Natural killer cell treated with Interleukin-12 subunit alpha and Interleukin-12 subunit beta and Interleukin-15 and Interleukin-18, amount 100 ng/mL, for 72 hours (primary cell): ENCODE measurements around the gene PTTG1. TPM values are rescaled to one million over a fixed set of nuclear protein-coding genes. Genes with fewer than 3 reads are reported as not detected.

Experiments used
- ATAC-seq, 2 donors: fragments of 150-1000 bp; cut with Tn5 transposase in 1 of 2; sonication (Bioruptor Pico), chemical (Tn5 transposase) in 1 of 2; 2 replicates each; pipeline ENCODE4 v1.10.0; 2021
- DNase-seq: peaks from one replicate; pipeline ENCODE4 v3.0.0; 2022; ENCODE audit warnings: low spot score
- H3K27ac Mint-ChIP-seq, 2 donors: 1 replicate in 1 of 2; 2 replicates in 1 of 2; pipeline ENCODE4 v1.8.0; 2022; ENCODE audit warnings: mixed read lengths in 2 of 2, mild to moderate bottlenecking in 1 of 2, moderate library complexity in 1 of 2
- H3K27me3 Mint-ChIP-seq, 2 donors: 1 replicate in 1 of 2; 2 replicates in 1 of 2; pipeline ENCODE4 v1.8.0; 2022; ENCODE audit warnings: mixed read lengths in 2 of 2
- H3K36me3 Mint-ChIP-seq: one replicate; pipeline ENCODE4 v1.8.0; 2022; ENCODE audit warnings: mixed read lengths
- H3K4me1 Mint-ChIP-seq, 2 donors: 1 replicate in 1 of 2; 2 replicates in 1 of 2; pipeline ENCODE4 v1.8.0; 2022; ENCODE audit warnings: low read depth in 2 of 2, mixed read lengths in 2 of 2, mild to moderate bottlenecking in 1 of 2
- H3K4me3 Mint-ChIP-seq: one replicate; pipeline ENCODE4 v1.8.0; 2022; ENCODE audit warnings: mixed read lengths
- H3K9me3 Mint-ChIP-seq: 2 replicates; pipeline ENCODE4 v1.8.0; 2022; ENCODE audit warnings: mixed read lengths
- total RNA-seq, 2 donors: library from RNA; stranded (reverse); gene quantifications; one replicate each; pipeline ENCODE4 v1.2.3, GENCODE V29; 2022

PTTG1 gene
- total RNA-seq, 2 donors from 2014 or later, result 139 to 241 TPM

DNA sequence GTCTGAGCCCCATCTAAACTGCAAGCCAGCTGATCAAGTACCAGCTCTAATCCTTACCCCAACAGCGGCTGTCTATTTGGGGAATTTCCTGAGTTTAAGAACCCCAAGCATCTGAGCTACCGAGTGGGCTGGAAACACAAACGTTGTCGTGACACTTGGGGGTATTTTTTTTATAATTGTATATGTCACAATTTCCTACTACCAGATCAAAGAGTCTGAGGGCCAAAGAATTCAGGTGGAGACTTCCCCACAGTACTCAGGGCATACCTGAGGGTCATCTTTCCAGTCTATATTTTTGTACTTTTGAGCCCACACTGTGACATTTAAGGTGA lies 42.8 kb downstream of the PTTG1 start:
- Mint-ChIP-seq H3K27me3 (no peaks in the 10 kb centered on the region), H3K4me3 (peak overlapping the region; percentile 46), H3K9me3 (no peaks in the 10 kb centered on the region), H3K4me1 (peaks cover 41 to 59% of the 10 kb centered on the region in 2 donors), H3K27ac (peak overlapping the region; percentile 31 to 94), H3K36me3 (peaks cover 7% of the 10 kb centered on the region)
- no peak for DNase-seq
- no peak for ATAC-seq

GRCh38 chr5:160466116-160466515 lies 44.5 kb downstream of the PTTG1 start:
- no peaks in the 10 kb centered on the region for H3K27me3 Mint-ChIP-seq
- DNase-seq (no peak), ATAC-seq (no peak)
- peaks cover 20% of the 10 kb centered on the region for H3K36me3 Mint-ChIP-seq
- H3K4me1 Mint-ChIP-seq, result peaks cover 53 to 66% of the 10 kb centered on the region in 2 donors
- H3K9me3 Mint-ChIP-seq, result no peaks in the 10 kb centered on the region
- H3K4me3 Mint-ChIP-seq, result peak overlapping the region; percentile 92
- H3K27ac Mint-ChIP-seq, result peak overlapping the region; percentile 91 to 94

DNA sequence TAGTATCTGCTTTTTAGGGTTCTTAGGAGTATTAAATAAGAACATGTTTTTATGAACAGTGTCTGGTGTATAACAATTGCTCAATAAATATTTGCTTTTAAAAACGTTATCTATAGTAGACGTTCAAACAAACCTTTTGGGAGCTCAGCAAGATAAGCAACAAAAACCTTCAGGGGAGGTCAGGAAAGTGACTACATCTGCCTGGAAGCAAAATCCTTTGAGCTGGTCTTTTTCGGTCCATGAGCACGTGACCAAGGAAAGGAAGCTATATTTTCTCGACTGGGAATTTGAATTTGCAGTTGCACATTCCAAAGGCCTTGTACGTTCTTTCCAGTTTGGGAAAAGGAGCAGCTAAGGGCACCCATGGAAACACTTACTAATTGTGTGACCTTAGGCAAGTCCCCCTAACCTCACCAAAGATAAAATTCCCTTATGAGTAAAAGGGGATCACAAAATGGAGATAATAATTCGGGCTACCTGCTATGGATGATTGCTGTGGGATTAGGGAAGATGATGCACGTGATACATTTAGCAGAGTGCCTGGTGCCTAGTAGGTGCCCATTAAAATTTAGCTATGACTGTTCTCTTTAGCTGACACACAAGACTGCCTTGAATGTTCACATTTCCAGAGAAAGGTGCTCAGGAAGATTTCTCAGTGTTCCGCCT lies 45.4 kb downstream of the PTTG1 start:
- ATAC-seq (peak in 1 of 2 donors; percentile 3), DNase-seq (no peak)
- Mint-ChIP-seq H3K36me3 (peaks cover 28% of the 10 kb centered on the region), H3K27ac (peak overlapping the region; percentile 91 to 94), H3K4me1 (peaks cover 62 to 74% of the 10 kb centered on the region in 2 donors), H3K27me3 (no peaks in the 10 kb centered on the region), H3K4me3 (peak overlapping the region; percentile 92), H3K9me3 (no peaks in the 10 kb centered on the region)

DNA sequence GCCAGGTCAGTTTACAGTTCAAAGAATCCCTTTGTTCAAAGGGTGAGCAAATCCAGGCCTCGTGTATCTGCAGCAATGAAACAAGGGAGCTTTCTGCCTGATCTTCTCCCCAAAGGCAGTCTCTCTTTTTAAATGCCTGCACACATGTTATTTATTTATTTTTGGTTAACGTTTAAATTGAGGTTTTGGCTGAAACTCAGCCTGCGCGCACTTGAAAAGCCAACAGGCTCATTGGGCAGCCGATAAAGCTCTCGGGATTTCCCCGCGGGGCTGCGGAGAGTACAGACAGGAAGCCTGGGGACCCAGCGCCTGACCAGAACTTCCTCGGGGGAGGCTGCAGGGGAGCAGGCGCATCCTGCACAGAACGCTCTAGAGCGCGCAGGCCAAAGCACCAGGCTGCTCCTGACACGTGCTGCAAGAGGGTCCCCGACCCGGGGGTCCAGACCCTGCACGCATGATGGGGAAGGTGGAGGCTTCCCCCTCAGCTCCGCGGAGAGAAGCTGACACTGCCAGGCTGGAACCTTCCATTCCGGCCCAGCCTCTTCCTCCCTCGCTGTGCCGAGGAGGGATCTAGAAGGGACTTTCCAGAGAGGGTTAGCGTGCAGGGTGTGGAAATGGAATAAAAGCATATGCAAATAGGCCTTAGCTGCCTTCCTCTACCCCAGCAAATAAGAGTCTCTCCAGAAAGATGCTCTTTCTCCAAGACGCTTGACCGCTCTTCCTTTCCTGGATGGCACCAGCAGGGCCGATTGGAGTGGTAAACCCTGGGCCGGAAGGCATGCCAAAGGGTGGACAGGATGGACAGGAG lies 46.1 kb downstream of the PTTG1 start:
- H3K27me3 Mint-ChIP-seq, result no peaks in the 10 kb centered on the region
- H3K9me3 Mint-ChIP-seq, result no peaks in the 10 kb centered on the region
- DNase-seq, result peak; percentile 95
- peaks cover 31% of the 10 kb centered on the region for H3K36me3 Mint-ChIP-seq
- peak overlapping the region; percentile 91 to 94 for H3K27ac Mint-ChIP-seq
- H3K4me1 Mint-ChIP-seq, result peaks cover 60 to 71% of the 10 kb centered on the region in 2 donors
- ATAC-seq, result peak; percentile 96 to 97
- H3K4me3 Mint-ChIP-seq, result peak overlapping the region; percentile 92

DNA sequence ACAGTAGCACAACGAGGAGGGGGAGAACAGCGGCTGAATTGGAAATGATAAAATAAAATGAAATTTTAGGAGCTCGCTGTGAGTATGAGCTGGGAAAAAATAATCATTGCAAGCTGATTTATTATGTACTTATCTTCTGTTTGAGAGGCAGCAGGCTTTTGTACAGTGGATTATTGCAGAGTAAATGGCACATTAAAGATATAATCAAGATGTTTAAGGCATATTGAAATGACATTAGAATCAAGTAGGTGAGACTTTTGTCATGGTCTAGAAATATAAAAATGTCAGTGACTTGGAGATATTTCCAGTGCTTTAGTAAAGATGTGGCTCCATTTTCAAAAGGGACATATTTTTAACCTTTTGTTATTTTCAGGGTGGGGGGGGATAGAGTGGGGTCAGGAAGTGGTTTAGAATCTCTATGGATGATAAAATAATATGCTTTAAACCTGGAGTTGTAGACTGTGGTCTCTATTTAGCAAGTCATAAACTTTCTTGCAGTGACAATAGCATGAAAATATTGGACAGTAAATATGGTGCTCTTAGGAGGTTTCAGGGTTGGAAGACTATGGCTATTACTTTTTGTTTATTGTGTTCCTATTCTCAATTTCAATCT lies 46.8 kb downstream of the PTTG1 start:
- Mint-ChIP-seq H3K9me3 (no peaks in the 10 kb centered on the region), H3K36me3 (peaks cover 35% of the 10 kb centered on the region), H3K4me3 (peak overlapping the region; percentile 92), H3K4me1 (peaks cover 66 to 74% of the 10 kb centered on the region in 2 donors), H3K27me3 (no peaks in the 10 kb centered on the region), H3K27ac (peak overlapping the region; percentile 91 to 94)
- no peak for DNase-seq
- no peak for ATAC-seq

- no peak for ATAC-seq
- H3K9me3 Mint-ChIP-seq, result no peaks in the 10 kb centered on the region
- peaks cover 64 to 74% of the 10 kb centered on the region in 2 donors for H3K4me1 Mint-ChIP-seq
- H3K4me3 Mint-ChIP-seq, result peak overlapping the region; percentile 92
- peak overlapping the region; percentile 91 to 94 for H3K27ac Mint-ChIP-seq
- H3K27me3 Mint-ChIP-seq, result no peaks in the 10 kb centered on the region
- DNase-seq, result no peak
- H3K36me3 Mint-ChIP-seq, result peaks cover 42% of the 10 kb centered on the region
These were observed 47.8 kb downstream of the PTTG1 start for GRCh38 chr5:160469156-160470144.

DNA sequence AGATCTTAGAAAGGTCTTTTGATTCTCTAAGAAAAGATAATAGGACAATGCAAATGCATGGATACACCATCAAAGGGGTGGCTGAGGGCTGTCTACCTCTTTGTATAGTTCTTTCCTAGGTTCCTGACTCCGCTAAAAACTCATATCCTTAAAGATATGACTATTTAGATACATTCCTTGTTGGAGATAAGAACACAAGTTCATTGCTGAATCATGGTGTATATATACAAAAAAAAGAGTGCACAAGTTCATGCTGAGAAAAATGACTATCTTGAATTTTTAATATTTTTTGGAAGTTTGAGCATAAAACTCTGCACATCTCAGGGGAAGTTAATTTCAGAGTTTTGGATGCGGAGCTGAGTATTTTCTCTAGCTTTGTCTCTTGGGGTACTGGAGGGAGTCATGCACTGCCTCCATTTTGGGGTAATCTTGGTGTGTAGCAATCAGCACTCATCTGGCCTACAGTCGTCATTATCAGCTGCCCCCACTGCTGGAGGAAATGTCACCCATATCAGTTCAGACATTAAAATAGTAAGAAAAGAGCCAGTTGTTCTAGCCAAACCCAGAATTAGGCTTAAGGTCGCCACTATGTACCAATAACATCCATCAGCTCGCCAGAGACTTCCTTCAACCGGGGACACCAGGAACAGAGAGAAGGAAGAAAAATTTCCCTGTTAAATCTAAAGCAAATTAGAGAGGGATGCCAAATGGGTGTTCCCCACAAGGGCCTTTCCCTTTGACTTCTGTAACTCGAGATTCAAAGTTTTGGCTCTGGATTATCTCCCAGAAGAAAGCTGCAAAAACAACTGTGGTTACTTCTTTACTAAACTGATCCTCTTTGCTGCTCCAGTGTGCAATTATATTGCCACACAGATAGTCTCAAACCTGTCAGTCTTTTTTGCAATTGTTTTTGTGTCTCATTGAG lies 49.0 kb downstream of the PTTG1 start:
- Mint-ChIP-seq H3K4me3 (peak overlapping the region; percentile 92), H3K27me3 (no peaks in the 10 kb centered on the region), H3K27ac (peak overlapping the region; percentile 91 to 94), H3K9me3 (no peaks in the 10 kb centered on the region), H3K4me1 (peaks cover 65 to 74% of the 10 kb centered on the region in 2 donors), H3K36me3 (peaks cover 43% of the 10 kb centered on the region)
- DNase-seq (no peak), ATAC-seq (no peak)

- Mint-ChIP-seq H3K27ac (peak overlapping the region; percentile 91 to 94), H3K4me3 (peak overlapping the region; percentile 92), H3K4me1 (peaks cover 64 to 71% of the 10 kb centered on the region in 2 donors), H3K36me3 (peaks cover 50% of the 10 kb centered on the region), H3K27me3 (no peaks in the 10 kb centered on the region), H3K9me3 (no peaks in the 10 kb centered on the region)
- DNase-seq (no peak), ATAC-seq (no peak)
These were observed 50.1 kb downstream of the PTTG1 start for GRCh38 chr5:160471761-160472160.

- Mint-ChIP-seq H3K36me3 (peaks cover 57% of the 10 kb centered on the region), H3K9me3 (no peaks in the 10 kb centered on the region), H3K27ac (peak overlapping the region; percentile 91 to 94), H3K4me1 (peaks cover 64 to 71% of the 10 kb centered on the region in 2 donors), H3K27me3 (no peaks in the 10 kb centered on the region), H3K4me3 (peak overlapping the region; percentile 92)
- DNase-seq (no peak), ATAC-seq (no peak)
These were observed 50.8 kb downstream of the PTTG1 start for GRCh38 chr5:160472482-160472881.

DNA sequence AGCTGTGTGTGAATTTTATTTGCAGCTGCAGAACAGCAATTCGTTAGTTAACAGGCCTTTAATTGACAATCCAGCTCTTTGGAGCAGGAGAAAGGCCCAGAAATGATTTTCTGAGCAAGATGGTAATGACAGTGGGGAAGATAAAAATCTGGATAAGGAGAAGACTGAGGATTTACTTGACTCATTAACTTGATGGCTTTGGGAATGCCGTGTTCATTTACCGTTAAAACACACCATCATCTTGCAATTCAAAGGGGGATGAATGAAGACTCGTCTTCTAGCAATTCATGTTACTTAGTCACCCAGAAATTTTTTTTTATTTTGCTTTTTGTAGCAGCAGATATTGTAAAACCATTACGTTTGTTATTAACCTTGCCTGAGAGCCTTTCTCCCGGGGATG lies 52.0 kb downstream of the PTTG1 start:
- H3K36me3 Mint-ChIP-seq, result peaks cover 65% of the 10 kb centered on the region
- peak overlapping the region; percentile 91 to 94 for H3K27ac Mint-ChIP-seq
- H3K27me3 Mint-ChIP-seq, result no peaks in the 10 kb centered on the region
- no peaks in the 10 kb centered on the region for H3K9me3 Mint-ChIP-seq
- H3K4me1 Mint-ChIP-seq, result peaks cover 69 to 79% of the 10 kb centered on the region in 2 donors
- no peak for ATAC-seq
- DNase-seq, result no peak
- H3K4me3 Mint-ChIP-seq, result peak overlapping the region; percentile 92

DNA sequence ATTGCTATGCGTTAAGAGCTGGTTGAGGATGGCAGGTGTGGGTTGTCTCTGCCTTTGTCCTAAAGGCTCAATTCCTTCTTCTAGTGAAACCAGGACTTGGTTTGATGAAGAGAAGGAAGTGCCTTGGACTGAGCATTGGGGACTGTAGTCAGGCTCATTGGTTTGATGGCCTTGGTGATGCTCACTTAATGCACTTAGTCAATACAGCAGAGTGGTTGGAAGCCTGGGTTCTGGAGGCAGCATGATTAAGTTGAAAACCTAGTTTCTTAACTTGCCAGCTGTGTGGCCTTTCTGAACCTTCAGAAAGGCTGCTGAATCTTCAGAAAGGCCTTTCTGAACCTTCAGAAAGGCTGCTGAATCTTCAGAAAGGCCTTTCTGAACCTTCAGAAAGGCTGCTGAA lies 52.4 kb downstream of the PTTG1 start:
- Mint-ChIP-seq H3K9me3 (no peaks in the 10 kb centered on the region), H3K27me3 (no peaks in the 10 kb centered on the region), H3K4me1 (peaks cover 70 to 78% of the 10 kb centered on the region in 2 donors), H3K36me3 (peaks cover 62% of the 10 kb centered on the region), H3K4me3 (peak overlapping the region; percentile 92), H3K27ac (peak overlapping the region; percentile 91 to 94)
- DNase-seq, result no peak
- ATAC-seq, result no peak

DNA sequence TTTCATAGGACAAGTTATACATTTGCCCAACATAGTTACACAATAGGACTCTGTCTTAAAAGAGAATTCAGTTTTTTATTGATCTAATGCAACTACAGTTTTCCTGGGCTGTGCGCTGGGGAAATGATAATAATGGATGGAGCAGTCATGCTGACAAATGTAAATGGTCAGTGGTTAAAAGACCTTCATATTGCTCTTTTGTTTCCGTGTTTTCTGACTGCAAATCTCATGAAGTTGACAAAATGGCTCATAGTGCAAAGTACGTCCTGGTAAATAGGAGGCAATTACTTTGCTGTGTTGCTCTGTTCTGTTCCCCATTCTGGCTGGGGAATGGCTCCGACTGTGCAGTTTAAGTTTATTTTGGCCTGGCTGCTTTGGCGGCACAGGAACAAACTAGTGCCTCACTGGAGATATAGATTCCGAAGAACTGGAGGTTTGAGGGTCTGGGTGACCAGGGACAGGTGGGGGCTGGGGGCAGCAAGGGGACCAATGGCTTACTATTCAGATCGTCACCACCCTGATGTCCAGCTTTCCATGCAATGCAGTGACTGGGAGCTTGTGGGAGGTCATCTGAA lies 54.3 kb downstream of the PTTG1 start:
- Mint-ChIP-seq H3K4me1 (peaks cover 71 to 77% of the 10 kb centered on the region in 2 donors), H3K36me3 (peaks cover 57% of the 10 kb centered on the region), H3K4me3 (peak overlapping the region; percentile 69), H3K27me3 (no peaks in the 10 kb centered on the region), H3K27ac (peak overlapping the region; percentile 36 to 68), H3K9me3 (no peaks in the 10 kb centered on the region)
- ATAC-seq (no peak), DNase-seq (no peak)
